Myocyte (in vitro differentiated cells): Measurements from ENCODE around the gene PRKRIP1. TPM values are rescaled to one million over a fixed set of nuclear protein-coding genes. Genes with fewer than 3 reads are reported as not detected.
"Not testable (repeated sequence)": the region's sequence is repeated elsewhere in the genome, so short reads cannot be mapped to it uniquely, and the experiment has no call there.

ENCODE experiments used
- DNase-seq: peaks from one replicate; pipeline ENCODE4 v3.0.0-alpha.2; 2012; ENCODE audit warnings: low read depth
- total RNA-seq: library from RNA; depleted of rRNA; stranded (reverse); fragments of >200 nt; gene quantifications from 2 replicates; pipeline ENCODE4 v1.2.3, GENCODE V29; 2014

Gene PRKRIP1
- total RNA-seq, 1 donor from 2014 or later, result 36.2 TPM

- DNase-seq, result no peak
Measured at GRCh38 chr7:102403563-102403962, 7.4 kb downstream of the PRKRIP1 start.

GRCh38 chr7:102404005-102404861, 8.1 kb downstream of the PRKRIP1 start:
- DNase-seq, result peak; percentile 63

- not testable (repeated sequence) for DNase-seq
Measured at GRCh38 chr7:102404862-102405188, 8.7 kb downstream of the PRKRIP1 start.

GRCh38 chr7:102407910-102408309, 11.7 kb downstream of the PRKRIP1 start:
- DNase-seq, result no peak

GRCh38 chr7:102408530-102408929, 12.4 kb downstream of the PRKRIP1 start:
- peak; percentile 45 for DNase-seq

- no peak for DNase-seq
Measured at GRCh38 chr7:102409340-102409739, 13.2 kb downstream of the PRKRIP1 start.

- no peak for DNase-seq
Measured at GRCh38 chr7:102410123-102410522, 14.0 kb downstream of the PRKRIP1 start.

- DNase-seq, result no peak
Measured at GRCh38 chr7:102410918-102411317, 14.8 kb downstream of the PRKRIP1 start.

- peak; percentile 80 for DNase-seq
Measured at GRCh38 chr7:102412548-102412947, 16.4 kb downstream of the PRKRIP1 start.

- DNase-seq, result no peak
Measured at GRCh38 chr7:102413091-102413490, 16.9 kb downstream of the PRKRIP1 start.

- no peak for DNase-seq
Measured at GRCh38 chr7:102413611-102414010, 17.4 kb downstream of the PRKRIP1 start.

GRCh38 chr7:102415685-102416225, 19.6 kb downstream of the PRKRIP1 start:
- no peak for DNase-seq

- no peak for DNase-seq
Measured at GRCh38 chr7:102416406-102416805, 20.2 kb downstream of the PRKRIP1 start.

GRCh38 chr7:102417105-102417504, 20.9 kb downstream of the PRKRIP1 start:
- no peak for DNase-seq

- no peak for DNase-seq
Measured at GRCh38 chr7:102418592-102418991, 22.4 kb downstream of the PRKRIP1 start.

GRCh38 chr7:102421706-102422240, 25.6 kb downstream of the PRKRIP1 start:
- DNase-seq, result no peak

- DNase-seq, result peak; percentile 87
Measured at GRCh38 chr7:102424129-102424551, 28.0 kb downstream of the PRKRIP1 start.

- no peak for DNase-seq
Measured at GRCh38 chr7:102424787-102425218, 28.6 kb downstream of the PRKRIP1 start.

GRCh38 chr7:102425639-102426267, 29.6 kb downstream of the PRKRIP1 start:
- DNase-seq, result no peak

GRCh38 chr7:102426268-102427018, 30.3 kb downstream of the PRKRIP1 start:
- DNase-seq, result no peak

- no peak for DNase-seq
Measured at GRCh38 chr7:102427019-102427405, 30.8 kb downstream of the PRKRIP1 start.
